ENCODE measurements around the gene RALGPS2. TPM values are rescaled to one million over a fixed set of nuclear protein-coding genes. Genes with fewer than 3 reads are reported as not detected.
"Not testable (repeated sequence)": the region's sequence is repeated elsewhere in the genome, so short reads cannot be mapped to it uniquely, and the experiment has no call there.

Gene RALGPS2
- total RNA-seq, 1 donor from 2014 or later = 5.1 TPM

DNA sequence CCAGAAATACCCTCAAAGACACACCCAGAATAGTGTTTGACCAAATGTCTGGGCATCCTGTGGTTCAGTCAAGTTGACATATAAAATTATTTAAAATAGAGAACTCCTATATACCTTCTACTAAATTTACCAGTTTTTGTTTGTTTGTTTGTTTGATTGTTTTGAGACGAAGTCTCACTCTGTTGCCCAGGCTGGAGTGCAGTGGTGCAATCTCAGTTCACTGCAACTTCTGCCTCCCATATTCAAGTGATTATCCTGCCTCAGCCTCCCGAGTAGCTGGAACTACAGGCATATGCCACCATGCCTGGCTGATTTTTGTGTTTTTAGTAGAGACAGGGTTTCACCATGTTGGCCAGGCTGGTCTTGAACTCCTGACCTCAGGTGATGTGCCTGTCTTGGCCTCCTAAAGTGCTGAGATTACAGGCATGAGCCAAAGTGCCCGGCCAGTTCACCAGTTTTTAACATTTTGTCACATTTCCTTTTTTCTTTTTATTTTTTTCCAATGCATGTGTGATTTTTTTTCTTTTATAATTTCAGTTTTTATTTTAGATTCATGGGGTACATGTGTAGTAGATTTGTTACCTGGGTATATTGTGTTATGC, 29.7 kb downstream of the RALGPS2 start:
- DNase-seq (ENCODE audit: low spot score); intact Hi-C loops (cut with DNase I): not testable (repeated sequence)

DNA sequence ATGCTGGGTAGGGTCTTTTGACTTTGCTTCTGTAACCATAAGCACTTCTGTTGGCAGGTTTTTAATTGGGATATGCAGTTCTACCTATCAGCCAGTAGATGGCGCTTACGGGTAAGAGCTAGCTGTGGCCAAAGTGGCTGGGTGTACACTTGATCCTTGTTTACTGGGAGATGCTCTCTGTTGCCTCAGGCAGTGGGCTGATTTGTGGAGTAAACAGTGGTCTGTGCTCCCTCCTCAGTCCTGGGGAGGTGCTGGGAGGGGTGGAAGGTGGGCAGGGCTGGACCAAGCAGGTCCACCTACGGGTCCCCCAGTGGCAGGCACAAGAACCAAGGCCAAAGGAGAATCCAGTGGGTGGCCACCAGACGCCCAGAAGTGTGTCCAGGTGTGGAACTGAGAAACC, 43.4 kb downstream of the RALGPS2 start:
- intact Hi-C loops (cut with DNase I) = loop anchor here (2.0 kb wide), 1 partner anchor 234 kb away; no protein-coding TSS in a partner anchor
- no peak for DNase-seq (ENCODE audit: low spot score)

DNA sequence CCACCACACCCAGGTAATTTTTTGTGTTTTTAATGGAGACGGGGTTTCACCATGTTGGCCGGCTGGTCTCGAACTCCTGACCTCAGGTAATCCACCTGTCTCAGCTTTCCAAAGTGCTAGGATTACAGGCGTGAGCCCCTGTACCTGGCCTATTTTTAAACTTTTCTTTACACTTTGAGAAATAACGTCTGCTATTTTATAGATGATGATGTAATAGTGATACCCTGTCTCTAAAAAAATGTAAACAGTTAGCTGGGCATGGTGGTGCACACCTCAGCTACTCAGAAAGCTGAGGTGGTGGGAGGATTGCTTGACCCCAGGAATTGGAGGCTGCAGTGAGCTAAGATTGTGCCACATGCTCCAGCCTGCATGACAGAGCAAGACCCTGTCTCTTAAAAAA, 47.9 kb downstream of the RALGPS2 start:
- intact Hi-C loops (cut with DNase I) = loop anchor here (5.0 kb wide), 1 partner anchor 594 kb away; the partner anchor contains the start of gene AXDND1
- DNase-seq (ENCODE audit: low spot score) = no peak

DNA sequence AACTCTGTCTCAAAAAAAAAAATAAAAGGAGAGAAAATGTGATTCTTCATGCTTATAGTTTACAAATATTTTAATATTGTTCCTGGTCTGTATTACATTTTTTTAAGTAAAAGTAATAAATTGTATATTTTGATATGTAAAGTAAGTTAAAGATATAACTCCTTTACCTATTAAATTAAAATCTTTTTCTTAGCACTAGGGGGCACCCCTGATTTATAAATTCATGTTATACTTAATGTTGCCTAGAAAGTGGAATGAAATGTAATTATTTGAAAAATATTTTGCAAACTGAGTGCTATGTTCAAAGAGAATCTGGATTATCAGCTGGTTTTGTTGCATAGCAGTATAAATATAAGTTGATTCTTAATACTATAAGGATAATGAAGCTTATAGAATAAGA, 49.2 kb downstream of the RALGPS2 start:
- intact Hi-C loops (cut with DNase I) = loop anchor here (5.0 kb wide), 1 partner anchor 593 kb away; the partner anchor contains the start of gene AXDND1
- no peak for DNase-seq (ENCODE audit: low spot score)

DNA sequence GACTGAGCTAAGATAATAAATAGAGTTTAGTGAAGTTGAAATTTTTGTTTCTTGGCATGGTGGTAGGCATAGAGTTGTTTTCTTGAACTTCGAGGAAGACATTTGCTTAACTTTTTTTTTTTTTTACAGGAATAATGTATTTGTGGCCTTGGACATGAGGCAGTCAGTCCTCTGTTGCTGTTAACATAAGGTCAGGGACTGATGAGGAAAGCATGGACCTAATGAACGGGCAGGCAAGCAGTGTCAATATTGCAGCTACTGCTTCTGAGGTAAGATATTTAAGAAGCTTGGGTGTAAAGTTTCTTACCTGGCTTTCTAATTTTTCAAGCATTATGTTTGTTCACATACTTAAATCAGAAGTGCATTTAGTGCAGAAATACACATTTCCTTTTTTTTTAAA, 51.5 kb downstream of the RALGPS2 start:
- intact Hi-C loops (cut with DNase I) = no loop called here
- DNase-seq (ENCODE audit: low spot score) = no peak

DNA sequence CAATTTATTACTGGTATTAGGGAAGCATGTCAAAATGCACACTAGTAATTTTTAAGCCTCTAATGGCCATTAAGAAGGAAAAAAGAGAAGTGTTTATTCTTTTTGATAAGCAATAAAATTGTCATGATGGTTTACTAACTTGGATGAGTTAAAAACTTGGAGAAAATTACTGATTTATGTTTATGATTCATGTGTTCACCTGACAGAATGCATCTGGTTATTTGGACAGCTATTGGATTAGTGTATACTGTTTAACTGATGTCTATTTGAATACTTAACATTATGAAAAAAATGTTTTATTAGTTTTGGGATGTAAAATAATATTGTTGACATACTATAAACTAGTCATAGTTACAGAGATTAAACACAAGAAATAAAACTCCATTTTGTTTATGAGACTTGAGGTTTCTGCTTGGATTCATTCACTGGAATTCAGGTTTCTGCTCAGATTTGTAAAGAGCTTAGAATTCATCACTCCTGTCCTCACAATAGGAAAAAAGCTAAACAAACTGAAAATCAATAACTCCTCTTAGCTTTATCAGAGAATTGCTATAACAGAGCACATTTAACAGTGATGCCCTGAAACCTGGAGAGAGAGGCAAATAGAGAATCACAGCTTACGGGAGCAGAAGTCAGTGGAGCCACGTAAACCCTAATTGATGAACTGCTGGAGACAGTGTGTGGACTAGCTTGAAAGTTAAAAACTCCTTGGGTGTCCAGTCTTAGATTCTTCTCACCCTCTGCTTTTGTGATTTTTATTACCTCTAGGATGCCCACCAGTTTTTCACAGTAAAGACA, 56.7 kb downstream of the RALGPS2 start:
- intact Hi-C loops (cut with DNase I) = no loop called here
- no peak for DNase-seq (ENCODE audit: low spot score)

DNA sequence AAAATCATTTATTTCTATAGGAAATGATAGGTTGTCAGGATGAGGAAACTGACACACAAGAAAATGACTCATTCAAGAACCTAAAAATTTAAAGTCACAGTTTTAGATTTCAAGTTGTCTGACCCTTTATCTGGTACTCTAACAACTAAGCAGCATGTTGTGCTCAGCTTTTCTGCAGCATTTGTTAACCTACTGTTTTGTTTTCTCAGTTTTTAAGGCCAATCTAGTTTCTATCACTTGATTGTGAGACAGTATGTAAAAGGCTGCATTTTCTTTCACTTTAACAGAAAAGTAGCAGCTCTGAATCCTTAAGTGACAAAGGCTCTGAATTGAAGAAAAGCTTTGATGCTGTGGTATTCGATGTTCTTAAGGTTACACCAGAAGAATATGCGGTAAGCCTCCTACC, 59.1 kb downstream of the RALGPS2 start:
- intact Hi-C loops (cut with DNase I) = no loop called here
- DNase-seq (ENCODE audit: low spot score) = no peak

DNA sequence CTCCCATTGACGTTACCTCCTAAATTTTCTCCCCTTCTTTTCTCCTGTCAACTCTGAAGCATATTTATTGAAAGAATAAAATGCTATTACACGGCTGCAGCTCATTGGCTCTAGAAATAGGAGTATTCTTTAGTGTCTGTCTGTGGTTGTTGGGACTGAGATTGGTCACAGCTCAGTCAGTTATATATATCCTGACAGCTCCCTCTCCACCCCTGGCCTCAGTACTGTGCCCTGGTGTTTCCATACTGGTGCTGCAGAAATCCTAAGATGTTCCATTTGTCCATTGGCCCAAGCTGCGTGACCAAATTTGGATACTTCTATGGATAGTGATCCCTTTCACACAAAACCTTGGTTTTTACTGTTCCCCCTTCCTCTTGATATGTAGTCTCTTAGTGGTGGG, 67.3 kb downstream of the RALGPS2 start:
- no peak for DNase-seq (ENCODE audit: low spot score)
- intact Hi-C loops (cut with DNase I) = no loop called here

DNA sequence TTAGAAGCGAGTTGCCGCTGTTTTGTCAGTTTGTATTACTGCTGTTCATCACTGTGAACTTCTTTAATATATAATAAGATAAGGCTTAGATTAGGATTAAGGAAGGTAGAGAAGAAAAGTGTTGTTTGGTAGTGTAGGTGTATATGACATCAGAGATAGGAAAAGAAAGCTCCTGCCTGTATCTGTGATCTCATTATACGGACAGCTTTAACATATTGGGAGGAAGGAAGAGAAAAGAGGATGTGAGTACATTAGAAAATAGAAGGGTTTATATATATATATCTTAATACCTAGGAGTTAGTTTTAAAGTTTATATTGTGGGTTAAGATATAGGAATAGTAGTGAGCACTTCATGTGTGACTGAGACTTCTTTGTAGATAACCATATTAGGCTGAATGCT, 71.0 kb downstream of the RALGPS2 start:
- no peak for DNase-seq (ENCODE audit: low spot score)
- intact Hi-C loops (cut with DNase I) = no loop called here

DNA sequence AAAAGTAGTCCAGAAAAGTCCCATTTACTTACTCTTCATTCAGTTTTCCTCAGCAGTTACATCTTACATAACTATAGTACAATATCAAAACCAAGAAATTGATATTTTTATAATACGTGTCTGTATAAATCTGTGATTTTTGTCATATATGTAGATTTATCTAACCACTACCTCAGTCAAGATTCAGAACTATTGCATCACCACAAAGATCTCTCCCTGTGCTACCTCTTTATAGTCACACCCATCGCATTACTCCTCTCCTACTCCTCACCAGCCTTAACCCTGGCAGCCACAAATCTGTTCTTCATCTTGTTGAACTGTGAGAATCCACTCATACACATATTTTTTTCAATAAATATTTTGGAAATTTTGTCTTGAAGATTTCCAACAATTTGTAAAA, 72.5 kb downstream of the RALGPS2 start:
- intact Hi-C loops (cut with DNase I) = no loop called here
- DNase-seq (ENCODE audit: low spot score) = no peak

DNA sequence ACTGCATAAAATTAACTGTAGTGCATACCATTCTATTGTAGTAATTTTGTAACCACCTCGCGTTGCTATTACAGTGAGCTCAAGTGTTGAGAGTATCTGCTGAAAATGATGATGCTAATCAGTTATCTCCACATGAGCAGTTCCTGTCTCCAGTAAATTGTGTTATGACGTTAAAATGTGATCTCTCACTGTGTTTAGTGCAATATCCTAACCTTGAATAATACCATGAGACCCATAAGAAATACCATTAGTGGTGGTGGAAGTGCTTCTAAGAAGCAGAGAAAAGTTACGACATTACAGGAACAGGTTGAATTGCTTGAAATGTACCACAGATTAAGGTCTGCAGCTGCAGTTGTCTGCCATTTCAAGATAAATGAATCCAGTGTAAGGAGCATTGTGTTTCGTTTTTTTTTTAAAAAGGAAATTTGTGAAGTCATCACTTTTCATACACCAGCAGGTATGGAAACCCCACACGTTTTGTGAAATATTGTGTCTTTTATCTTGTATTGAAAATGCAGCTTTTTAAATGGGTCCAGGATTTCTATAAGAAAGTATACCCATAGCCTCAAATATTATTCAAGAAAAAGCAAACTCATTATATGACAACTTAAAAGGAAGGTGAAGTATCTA, 73.3 kb downstream of the RALGPS2 start:
- intact Hi-C loops (cut with DNase I) = no loop called here
- DNase-seq (ENCODE audit: low spot score) = no peak

DNA sequence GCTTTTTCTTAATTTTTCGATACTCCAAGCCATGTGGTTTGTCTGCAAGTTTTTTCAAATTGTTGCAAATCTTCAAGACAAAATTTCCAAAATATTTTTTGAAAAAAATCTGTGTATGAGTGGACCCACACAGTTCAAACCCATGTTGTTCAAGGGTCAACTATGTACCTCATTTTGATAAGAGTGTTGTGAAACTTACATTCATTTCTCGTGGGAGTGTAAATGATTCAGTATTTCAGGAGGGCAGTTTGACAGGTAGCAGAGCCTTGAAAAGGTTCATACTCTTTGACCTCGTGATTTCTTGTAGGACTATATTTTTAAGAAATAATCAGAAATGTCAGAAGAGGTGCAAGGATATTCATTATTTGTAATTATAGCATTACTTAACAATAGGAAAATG, 77.8 kb downstream of the RALGPS2 start:
- intact Hi-C loops (cut with DNase I) = no loop called here
- DNase-seq (ENCODE audit: low spot score) = no peak

DNA sequence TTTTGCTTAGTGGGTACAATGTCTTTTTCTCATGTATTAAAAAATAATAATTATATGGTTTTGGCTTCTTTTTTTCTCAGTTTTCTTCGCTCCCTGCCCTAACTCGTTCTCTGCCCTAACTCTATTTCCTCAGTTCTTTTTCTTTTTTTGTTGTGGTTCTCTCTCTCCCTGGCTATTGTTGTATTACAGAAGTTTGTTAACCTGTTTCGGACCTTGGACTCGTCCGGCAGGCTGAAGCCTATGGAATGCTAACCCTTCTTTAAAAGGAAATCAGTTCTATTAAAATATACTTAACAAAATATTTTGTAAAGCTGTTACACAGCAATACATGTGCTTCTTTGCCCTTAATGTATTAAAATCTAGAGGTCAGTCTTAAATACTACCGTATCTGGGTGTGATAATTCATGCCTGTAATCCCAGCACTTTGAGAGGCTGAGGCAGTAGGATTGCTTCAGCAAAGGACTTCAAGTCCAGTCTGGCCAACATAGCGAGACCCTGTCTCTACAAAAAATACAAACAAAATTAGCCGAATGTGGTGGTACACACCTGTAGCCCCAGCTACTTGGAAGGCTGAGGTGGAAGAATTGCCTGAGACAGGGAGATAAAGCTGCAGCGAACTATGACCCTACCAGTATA, 81.7 kb downstream of the RALGPS2 start:
- intact Hi-C loops (cut with DNase I) = no loop called here
- DNase-seq (ENCODE audit: low spot score) = no peak

DNA sequence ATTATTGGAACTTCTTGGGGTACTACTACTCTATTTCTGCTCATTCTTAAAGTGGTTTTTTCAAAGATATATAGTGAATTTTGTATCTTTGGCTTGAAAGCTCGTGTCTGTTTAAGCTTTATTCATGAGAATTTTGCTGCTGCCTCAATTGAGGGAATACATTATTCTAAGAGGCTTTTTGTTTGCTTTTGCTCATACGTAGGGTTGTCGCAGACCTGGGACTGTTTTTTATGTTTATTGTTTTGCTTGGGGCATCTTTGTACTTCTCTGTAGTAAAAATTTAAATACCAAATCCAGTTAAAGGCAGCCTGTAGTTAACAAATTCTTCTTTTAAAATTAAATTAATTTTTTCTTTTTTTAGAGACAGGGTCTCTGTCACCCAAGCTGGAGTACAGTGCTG, 83.5 kb downstream of the RALGPS2 start:
- intact Hi-C loops (cut with DNase I) = no loop called here
- DNase-seq (ENCODE audit: low spot score) = no peak

DNA sequence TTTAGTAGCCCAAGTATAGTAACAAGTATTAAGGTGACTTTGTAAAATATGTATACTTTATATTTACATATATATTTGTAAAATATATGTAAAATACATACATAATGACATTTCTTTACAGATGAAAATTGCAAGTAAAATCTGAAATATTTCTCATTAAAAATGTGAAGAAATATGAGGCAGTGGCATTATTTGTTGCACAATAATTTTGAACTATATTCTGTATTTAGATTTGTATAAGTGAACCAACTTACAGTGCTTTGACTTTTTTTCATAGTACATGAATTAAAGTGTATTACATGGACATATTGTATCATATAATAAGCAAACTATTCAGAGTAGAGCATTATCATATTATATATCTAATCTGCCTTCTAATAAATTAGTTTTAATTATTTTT, 85.5 kb downstream of the RALGPS2 start:
- DNase-seq (ENCODE audit: low spot score) = no peak
- intact Hi-C loops (cut with DNase I) = no loop called here

DNA sequence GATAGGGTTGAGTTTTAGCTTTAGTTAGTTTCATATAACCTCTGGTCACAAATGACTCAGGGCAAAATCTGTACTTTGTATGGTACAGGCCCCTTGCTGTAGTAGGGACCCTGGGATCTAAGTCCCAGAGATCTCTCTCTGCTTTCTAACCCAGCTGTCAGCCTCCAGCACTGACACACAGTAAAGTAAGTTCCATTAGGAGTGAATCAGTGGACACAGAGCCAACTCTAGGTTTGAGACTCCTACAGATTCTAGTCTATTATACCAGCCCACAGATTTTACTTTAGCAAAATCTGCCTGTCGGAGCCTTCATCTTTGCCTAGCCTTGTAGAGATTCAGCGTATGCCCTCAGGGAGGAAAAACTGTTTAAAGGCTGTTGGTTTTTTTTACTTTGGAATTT, 93.4 kb downstream of the RALGPS2 start:
- intact Hi-C loops (cut with DNase I) = no loop called here

DNA sequence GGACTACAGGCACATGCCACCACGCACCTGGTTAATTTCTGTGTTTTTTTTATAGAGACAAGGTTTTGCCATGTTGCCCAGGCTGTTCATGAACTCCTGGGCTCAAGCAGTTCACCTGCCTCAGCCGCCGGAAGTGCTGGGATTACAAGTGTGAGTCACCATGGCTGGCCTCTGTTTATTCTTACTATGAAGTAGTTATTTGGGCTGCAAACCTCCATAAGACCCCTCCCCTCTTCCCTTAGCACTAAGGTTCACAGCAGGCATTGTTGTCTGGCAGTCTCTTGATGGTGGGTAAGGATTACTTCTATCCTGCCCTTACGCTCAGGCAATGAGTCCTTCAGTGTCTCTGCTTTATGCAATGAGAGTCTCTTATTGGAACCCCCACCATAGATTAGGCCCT, 94.1 kb downstream of the RALGPS2 start:
- intact Hi-C loops (cut with DNase I) = no loop called here
- no peak for DNase-seq (ENCODE audit: low spot score)

More for the DNA sequence above, 93.4 kb downstream of the RALGPS2 start:
- DNase-seq (ENCODE audit: low spot score) = no peak

DNA sequence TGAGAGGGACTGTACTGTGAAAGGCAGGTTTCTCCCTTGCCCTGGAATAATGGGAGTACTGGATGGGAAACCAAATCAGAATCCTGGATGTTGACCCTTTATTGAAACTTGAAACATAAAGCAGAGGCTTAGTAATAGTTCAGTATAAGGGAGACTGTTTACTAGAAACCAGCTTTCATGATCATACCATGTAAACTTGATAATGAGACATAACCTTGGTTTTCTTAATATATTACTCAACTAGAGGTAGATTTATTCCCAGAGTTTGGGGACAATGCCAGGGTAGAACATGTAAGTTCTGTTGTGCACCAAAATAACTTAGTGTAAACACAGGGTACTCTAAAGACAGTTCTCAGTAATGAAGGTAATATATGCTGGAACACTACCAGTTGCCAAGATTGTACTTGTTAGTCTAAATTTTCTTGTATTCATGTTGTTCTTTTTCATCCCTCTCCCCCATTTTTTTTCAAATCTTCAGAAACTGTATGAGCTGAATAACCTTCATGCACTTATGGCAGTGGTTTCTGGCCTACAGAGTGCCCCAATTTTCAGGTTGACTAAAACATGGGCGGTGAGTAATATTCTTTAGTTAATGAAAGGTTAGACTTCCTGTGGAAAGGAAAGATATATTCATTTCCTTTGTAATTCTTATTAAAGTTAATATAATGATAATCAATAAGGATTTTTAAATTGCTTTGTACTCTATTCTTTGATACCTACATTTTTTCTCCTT, 96.3 kb downstream of the RALGPS2 start:
- intact Hi-C loops (cut with DNase I) = no loop called here
- no peak for DNase-seq (ENCODE audit: low spot score)

DNA sequence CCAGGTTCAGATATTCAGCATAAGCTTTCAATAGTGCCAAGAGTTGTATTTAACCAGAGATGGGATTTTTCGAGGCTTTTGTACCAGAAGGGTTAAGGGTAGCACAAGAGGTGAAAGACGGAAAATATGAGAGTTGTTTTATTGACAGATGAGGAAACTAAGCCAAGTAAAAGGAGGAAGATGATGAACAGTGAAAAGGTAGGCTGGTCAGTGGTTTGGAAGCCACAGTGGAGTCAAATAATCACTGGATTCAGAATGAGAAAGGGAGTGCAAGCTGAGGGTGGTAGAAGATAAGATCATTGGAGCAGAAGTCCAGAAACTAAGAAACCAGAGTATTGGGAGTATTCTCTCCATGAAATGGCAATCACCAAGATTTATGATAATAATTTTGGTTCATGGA, 100.1 kb downstream of the RALGPS2 start:
- DNase-seq (ENCODE audit: low spot score) = no peak
- intact Hi-C loops (cut with DNase I) = no loop called here

DNA sequence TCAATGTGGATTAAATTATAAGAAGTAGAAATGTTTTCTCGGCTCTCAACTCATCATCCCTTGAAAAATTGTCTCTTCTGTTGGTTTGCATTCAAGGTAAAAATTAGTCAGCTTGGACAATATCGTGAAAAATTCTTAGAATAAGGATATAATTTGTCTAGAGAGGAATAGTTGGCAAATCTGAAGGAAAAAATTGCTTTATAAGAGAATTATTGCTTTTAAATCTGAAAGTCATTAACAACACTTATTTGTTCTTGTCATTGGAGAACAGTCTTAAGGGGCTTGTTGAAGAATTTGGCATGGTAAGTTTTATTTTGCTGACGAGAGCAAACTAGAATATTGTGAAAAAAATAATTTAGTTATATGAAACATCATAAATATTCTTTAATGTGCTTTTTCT, 119.4 kb downstream of the RALGPS2 start:
- no peak for DNase-seq (ENCODE audit: low spot score)
- intact Hi-C loops (cut with DNase I) = no loop called here

Data from cardiac septum (tissue), 1 donor.